Uterus (tissue), 4 donors: ENCODE measurements around the gene NUP50. TPM values are rescaled to one million over a fixed set of nuclear protein-coding genes. Genes with fewer than 3 reads are reported as not detected.
"Not testable (repeated sequence)": the region's sequence is repeated elsewhere in the genome, so short reads cannot be mapped to it uniquely, and the experiment has no call there.

ENCODE experiments used
- DNase-seq, 2 donors: peaks; one replicate each; pipeline ENCODE4 v3.0.0-alpha.2; 2019 to 2020
- H3K27ac ChIP-seq, 2 donors: fragments of 200-600 bp; sonication (generic); 1 replicate in 1 of 2; 2 replicates in 1 of 2; pipeline ENCODE4 v1.5.1; 2016 to 2018
- H3K27me3 ChIP-seq, 2 donors: fragments of 200-600 bp; sonication (generic); one replicate each; pipeline ENCODE4 v1.5.1; 2018 to 2019; ENCODE audit warnings: control low read depth in 1 of 2
- H3K36me3 ChIP-seq, 2 donors: fragments of 200-600 bp; sonication (generic); one replicate each; pipeline ENCODE4 v1.5.1; 2019; ENCODE audit warnings: control low read depth in 1 of 2
- H3K4me1 ChIP-seq, 2 donors: fragments of 200-600 bp; sonication (generic); one replicate each; pipeline ENCODE4 v1.5.1; 2018 to 2019; ENCODE audit warnings: control low read depth in 1 of 2
- H3K4me3 ChIP-seq, 2 donors: fragments of 200-600 bp; sonication (generic); 1 replicate in 1 of 2; 2 replicates in 1 of 2; pipeline ENCODE4 v1.5.1; 2018 to 2019; ENCODE audit warnings: mild to moderate bottlenecking in 1 of 2
- H3K9me3 ChIP-seq, 2 donors: fragments of 200-600 bp; sonication (generic); one replicate each; pipeline ENCODE4 v1.5.1; 2019; ENCODE audit warnings: control low read depth in 1 of 2
- CTCF ChIP-seq, 4 experiments: fragments of 200-600 bp in 2 of 4; fragments of 450-650 bp in 2 of 4; sonication (generic) in 2 of 4; IDR thresholded peaks; one replicate each; pipeline ENCODE4 v1.5.1; 2016 to 2019; ENCODE audit warnings: antibody characterized with exemption in 4 of 4, mild to moderate bottlenecking in 2 of 4, moderate library complexity in 1 of 4
- POLR2A ChIP-seq, 2 donors: fragments of 450-650 bp; IDR thresholded peaks; one replicate each; pipeline ENCODE4 v1.6.1; 2016; ENCODE audit warnings: antibody characterized with exemption in 2 of 2, mild to moderate bottlenecking in 1 of 2, moderate library complexity in 1 of 2
- intact Hi-C: fragments of 100-400 bp; cut with DNase I; formaldehyde crosslinking; loops from one replicate; pipeline ENCODE4 v1.15.1; 2023; ENCODE audit warnings: low total_unique reads
- total RNA-seq, 4 donors: library from RNA; depleted of rRNA in 3 of 4; stranded (reverse); fragments of >200 nt in 3 of 4; gene quantifications; one replicate each; pipeline versions ENCODE4 v1.1.0 to v1.2.4, GENCODE V29; 2014 to 2023
- donor health status: DM: yes; HTN: yes; CAD: no.

The NUP50 gene
- total RNA-seq, 4 donors from 2014 or later = 45.7 to 558 (median 101) TPM

GRCh38 chr22:45190202-45190872 lies 26.6 kb downstream of the NUP50 start:
- Histone ChIP-seq H3K36me3 (no peaks in the 10 kb centered on the region), H3K27ac (no peak overlapping the region), H3K9me3 (no peaks in the 10 kb centered on the region), H3K4me1 (no peaks in the 10 kb centered on the region), H3K27me3 (no peaks in the 10 kb centered on the region), H3K4me3 (no peak overlapping the region)
- intact Hi-C loops = no loop called here
- DNase-seq = no peak
- TF ChIP-seq CTCF (IDR thresholded peaks at IDR 0.05) (no peak), POLR2A (IDR thresholded peaks at IDR 0.05) (no peak)

DNA sequence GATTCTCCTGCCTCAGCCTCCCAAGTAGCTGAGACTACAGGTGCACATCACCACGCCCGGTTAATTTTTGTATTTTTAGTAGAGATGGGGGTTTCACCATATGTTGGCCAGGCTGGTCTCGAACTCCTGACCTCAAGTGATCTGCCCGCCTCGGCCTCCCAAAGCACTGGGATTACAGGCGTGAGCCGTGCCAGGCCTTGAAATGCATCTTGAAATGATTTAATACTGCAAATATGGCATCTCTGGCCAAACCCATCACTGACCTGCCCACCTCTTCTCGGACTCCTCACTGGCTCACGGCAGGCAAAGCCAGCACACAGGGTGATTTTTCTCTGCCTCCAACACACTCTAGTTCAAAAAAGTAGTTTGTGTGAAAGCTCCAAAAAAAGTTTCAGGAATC lies 28.0 kb downstream of the NUP50 start:
- H3K27ac ChIP-seq, H3K9me3 ChIP-seq, H3K4me1 ChIP-seq, H3K36me3 ChIP-seq, intact Hi-C loops, DNase-seq, H3K4me3 ChIP-seq, H3K27me3 ChIP-seq: not testable (repeated sequence)

GRCh38 chr22:45192701-45193187 lies 29.0 kb downstream of the NUP50 start:
- Histone ChIP-seq H3K36me3 (no peaks in the 10 kb centered on the region), H3K4me1 (no peaks in the 10 kb centered on the region), H3K27me3 (no peaks in the 10 kb centered on the region), H3K9me3 (no peaks in the 10 kb centered on the region), H3K4me3 (no peak overlapping the region), H3K27ac (peak overlapping the region in 1 of 2 donors; percentile 5)
- intact Hi-C loops = no loop called here
- no peak for DNase-seq
- TF ChIP-seq CTCF (IDR thresholded peaks at IDR 0.05) (no peak), POLR2A (IDR thresholded peaks at IDR 0.05) (no peak)

DNA sequence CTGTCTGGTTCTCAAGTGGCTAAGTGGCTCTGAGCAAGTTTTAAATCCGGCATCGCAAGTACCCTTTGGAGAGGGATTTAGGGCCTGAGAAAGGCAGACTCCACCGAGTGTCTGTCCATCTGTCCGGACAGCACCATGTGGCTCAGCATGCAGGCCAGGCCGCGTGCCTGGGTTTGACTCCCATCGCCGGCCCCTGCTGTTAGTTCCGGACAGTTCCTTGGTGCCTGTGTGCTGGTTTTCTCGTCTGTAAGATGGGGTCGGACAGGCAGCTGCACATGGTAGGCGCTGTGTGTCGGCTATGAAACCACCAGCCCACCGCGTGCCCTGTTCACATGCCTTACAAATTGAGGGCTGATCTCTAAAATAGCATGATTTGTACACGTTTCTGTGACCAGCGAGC lies 31.0 kb downstream of the NUP50 start:
- Histone ChIP-seq H3K36me3 (no peaks in the 10 kb centered on the region), H3K9me3 (no peaks in the 10 kb centered on the region), H3K27ac (no peak overlapping the region), H3K4me3 (no peak overlapping the region), H3K4me1 (no peaks in the 10 kb centered on the region), H3K27me3 (no peaks in the 10 kb centered on the region)
- no peak for TF ChIP-seq POLR2A (IDR thresholded peaks at IDR 0.05)
- no peak for TF ChIP-seq CTCF (IDR thresholded peaks at IDR 0.05)
- intact Hi-C loops = no loop called here
- no peak for DNase-seq

DNA sequence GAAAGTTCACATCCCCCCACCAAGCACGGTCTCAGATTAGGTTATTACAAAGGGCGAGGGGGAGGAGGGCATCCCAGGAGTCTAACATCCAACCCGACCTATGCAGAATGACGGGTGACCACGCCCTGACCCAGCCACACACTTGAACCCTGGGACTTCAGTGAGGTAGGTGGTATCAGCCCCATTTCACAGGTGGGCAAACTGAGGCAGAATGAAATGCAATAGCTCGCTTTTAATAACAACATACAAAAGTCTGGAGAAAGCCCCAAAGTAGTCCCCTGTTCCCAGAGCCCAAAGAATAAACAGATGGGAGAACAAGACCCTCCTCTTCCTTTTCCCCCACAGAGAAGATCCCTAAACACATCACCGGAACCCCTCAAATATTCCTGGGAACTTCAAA lies 31.9 kb downstream of the NUP50 start:
- Histone ChIP-seq H3K4me1 (no peaks in the 10 kb centered on the region), H3K27me3 (no peaks in the 10 kb centered on the region), H3K9me3 (no peaks in the 10 kb centered on the region), H3K36me3 (no peaks in the 10 kb centered on the region), H3K4me3 (no peak overlapping the region), H3K27ac (no peak overlapping the region)
- intact Hi-C loops = no loop called here
- TF ChIP-seq POLR2A (IDR thresholded peaks at IDR 0.05) = no peak
- TF ChIP-seq CTCF (IDR thresholded peaks at IDR 0.05) = no peak
- DNase-seq = no peak

GRCh38 chr22:45196308-45196707 lies 32.6 kb downstream of the NUP50 start:
- Histone ChIP-seq H3K27ac (no peak overlapping the region), H3K4me1 (no peaks in the 10 kb centered on the region), H3K4me3 (no peak overlapping the region), H3K36me3 (no peaks in the 10 kb centered on the region), H3K27me3 (no peaks in the 10 kb centered on the region), H3K9me3 (no peaks in the 10 kb centered on the region)
- TF ChIP-seq POLR2A (IDR thresholded peaks at IDR 0.05) (no peak), CTCF (IDR thresholded peaks at IDR 0.05) (no peak)
- no peak for DNase-seq
- intact Hi-C loops = no loop called here
